Tibial nerve (tissue), 4 donors: ENCODE data around the gene MITF. TPM values are rescaled to one million over a fixed set of nuclear protein-coding genes. Genes with fewer than 3 reads are reported as not detected.
A peak's percentile ranks its signal among the peaks of the same experiment; 100 is the strongest.

ENCODE experiments used
- DNase-seq, 2 donors: peaks; one replicate each; pipeline ENCODE4 v3.0.0-alpha.2; 2019; ENCODE audit warnings: low spot score in 2 of 2
- H3K27ac ChIP-seq, 4 donors: fragments of 200-600 bp; sonication (generic) in 3 of 4; one replicate each; pipeline ENCODE4 v1.5.1; 2017 to 2019; ENCODE audit warnings: mild to moderate bottlenecking in 1 of 4
- H3K27me3 ChIP-seq, 2 donors: fragments of 200-600 bp; sonication (generic) in 1 of 2; one replicate each; pipeline versions ENCODE4 v1.5.1 to v1.6.0; 2017 to 2019
- H3K36me3 ChIP-seq, 3 donors: fragments of 200-600 bp; sonication (generic); one replicate each; pipeline ENCODE4 v1.5.1; 2018 to 2019
- H3K4me1 ChIP-seq, 4 donors: fragments of 200-600 bp; sonication (generic) in 3 of 4; one replicate each; pipeline ENCODE4 v1.5.1; 2017 to 2019
- H3K4me3 ChIP-seq, 4 donors: fragments of 200-600 bp; sonication (generic) in 3 of 4; one replicate each; pipeline ENCODE4 v1.5.1; 2017 to 2019; ENCODE audit warnings: mild to moderate bottlenecking in 1 of 4, moderate library complexity in 1 of 4
- H3K9me3 ChIP-seq, 4 donors: fragments of 200-600 bp; sonication (generic) in 3 of 4; one replicate each; pipeline ENCODE4 v1.5.1; 2017 to 2019
- CTCF ChIP-seq, 5 experiments: fragments of 200-600 bp in 3 of 5; fragments of 450-650 bp in 2 of 5; sonication (generic) in 3 of 5; IDR thresholded peaks; one replicate each; pipeline ENCODE4 v1.5.1; 2016 to 2019; ENCODE audit warnings: antibody characterized with exemption in 5 of 5, mild to moderate bottlenecking in 3 of 5, moderate library complexity in 2 of 5
- EP300 ChIP-seq, 2 donors: sonication (generic); formaldehyde crosslinking; IDR thresholded peaks; one replicate each; pipeline ENCODE4 v1.6.1; 2017; ENCODE audit warnings: antibody characterized with exemption in 2 of 2, mild to moderate bottlenecking in 1 of 2
- POLR2A ChIP-seq, 2 donors: fragments of 450-650 bp; IDR thresholded peaks; one replicate each; pipeline ENCODE4 v1.6.1; 2017; ENCODE audit warnings: antibody characterized with exemption in 2 of 2, mild to moderate bottlenecking in 2 of 2, moderate library complexity in 2 of 2
- WGBS, 2 donors: methylation state at CpG; one replicate each; pipeline ENCODE4 v1.1.5; 2018; 5-methylcytosine and 5-hydroxymethylcytosine counted together
- total RNA-seq, 4 donors: library from RNA; depleted of rRNA; stranded (reverse); fragments of >200 nt; gene quantifications; one replicate each; pipeline ENCODE4 v1.1.0, GENCODE V29; 2016

The MITF gene
- total RNA-seq, 4 donors from 2014 or later: 10.3 to 26.9 (median 15.5) TPM

DNA sequence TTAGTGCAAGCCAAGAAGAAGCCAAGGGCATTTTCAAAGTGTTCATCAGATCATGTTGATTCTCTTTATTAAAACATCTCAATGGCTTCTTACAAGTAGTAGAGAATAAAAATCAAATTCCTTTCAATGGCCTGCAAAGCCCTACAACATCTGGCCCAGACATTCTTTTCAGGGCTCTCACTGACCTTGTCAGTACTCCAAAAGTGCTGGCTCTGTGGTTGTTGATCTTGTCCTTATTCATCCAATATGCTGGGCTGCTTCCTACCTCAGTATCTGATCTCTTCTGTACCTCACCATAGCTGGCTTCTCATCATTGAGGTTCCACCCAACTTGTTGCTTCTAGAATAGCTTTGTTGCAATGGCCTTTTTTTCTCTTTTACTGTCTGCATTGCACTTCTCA is 186.2 kb downstream of the MITF start:
- no peaks in the 10 kb centered on the region for H3K9me3 ChIP-seq
- TF ChIP-seq CTCF (IDR thresholded peaks at IDR 0.05) (no peak), POLR2A (IDR thresholded peaks at IDR 0.05) (no peak), EP300 (IDR thresholded peaks at IDR 0.05) (no peak)
- H3K27me3 ChIP-seq: no peaks in the 10 kb centered on the region
- H3K4me1 ChIP-seq: peaks cover 0 to 32% (median 4%) of the 10 kb centered on the region in 4 donors
- H3K4me3 ChIP-seq: no peak overlapping the region
- no peaks in the 10 kb centered on the region for H3K36me3 ChIP-seq
- DNase-seq: no peak
- H3K27ac ChIP-seq: peak overlapping the region in 2 of 4 donors; percentile 71 to 76

DNA sequence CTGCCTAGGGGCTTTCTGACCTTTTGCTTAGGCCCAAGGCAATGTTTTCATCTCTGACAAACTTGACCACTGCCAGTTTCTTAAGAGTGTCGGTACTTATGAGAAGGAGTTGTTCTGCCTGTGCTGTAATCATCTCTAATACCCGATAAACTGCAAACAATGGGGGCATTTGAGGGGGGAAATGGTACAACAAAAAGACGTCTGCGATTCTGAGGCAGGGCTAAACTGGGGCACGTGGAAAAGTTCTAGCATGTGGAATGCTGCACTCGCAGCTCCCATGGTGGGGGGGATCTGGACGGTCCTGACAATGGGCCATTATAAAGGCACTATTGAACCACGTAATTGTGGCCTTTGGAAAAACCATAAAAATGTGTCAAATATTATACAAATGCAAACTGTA is 187.1 kb downstream of the MITF start:
- no peaks in the 10 kb centered on the region for H3K9me3 ChIP-seq
- no peak overlapping the region for H3K4me3 ChIP-seq
- TF ChIP-seq EP300 (IDR thresholded peaks at IDR 0.05) (peak in 1 of 2 donors; percentile 11), CTCF (IDR thresholded peaks at IDR 0.05) (no peak)
- 45 to 54% methylated on average over 8 of the region's 8 CpGs for WGBS, 2 donors
- H3K27me3 ChIP-seq: no peaks in the 10 kb centered on the region
- DNase-seq: no peak
- H3K36me3 ChIP-seq: no peaks in the 10 kb centered on the region
- peak overlapping the region in 3 of 4 donors; percentile 3 to 76 (median 71) for H3K27ac ChIP-seq
- peaks cover 0 to 38% (median 4%) of the 10 kb centered on the region in 4 donors for H3K4me1 ChIP-seq

DNA sequence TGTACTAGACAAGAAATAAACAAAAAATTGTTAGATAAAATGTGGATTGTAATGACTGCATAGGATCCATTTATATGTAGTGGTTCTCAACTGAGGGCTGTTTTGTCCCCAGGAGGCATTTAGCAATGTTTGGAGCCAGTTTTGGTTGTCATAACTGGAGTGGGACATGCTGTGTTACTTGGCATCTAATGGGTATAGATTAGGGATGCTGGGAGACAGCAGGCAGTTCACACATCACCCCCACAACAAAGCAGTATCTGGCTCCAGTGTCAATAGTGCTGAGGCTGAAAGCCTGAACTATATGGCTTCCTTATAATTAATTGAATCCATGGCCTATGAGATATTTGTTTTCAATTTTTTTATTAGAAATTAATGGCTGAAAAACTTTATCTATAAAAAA is 188.3 kb downstream of the MITF start:
- Histone ChIP-seq H3K36me3 (no peaks in the 10 kb centered on the region), H3K4me1 (peaks cover 0 to 35% (median 4%) of the 10 kb centered on the region in 4 donors), H3K27me3 (no peaks in the 10 kb centered on the region), H3K4me3 (no peak overlapping the region), H3K27ac (peak overlapping the region in 1 of 4 donors; percentile 71), H3K9me3 (no peaks in the 10 kb centered on the region)
- DNase-seq: no peak
- no peak for TF ChIP-seq CTCF (IDR thresholded peaks at IDR 0.05)
- no peak for TF ChIP-seq POLR2A (IDR thresholded peaks at IDR 0.05)
- TF ChIP-seq EP300 (IDR thresholded peaks at IDR 0.05): no peak

- no peak for DNase-seq
- Histone ChIP-seq H3K36me3 (no peaks in the 10 kb centered on the region), H3K4me3 (no peak overlapping the region), H3K27me3 (no peaks in the 10 kb centered on the region), H3K4me1 (peaks cover 0 to 28% (median 4%) of the 10 kb centered on the region in 4 donors), H3K9me3 (no peaks in the 10 kb centered on the region), H3K27ac (peak overlapping the region in 2 of 4 donors; percentile 20 to 71)
- TF ChIP-seq POLR2A (IDR thresholded peaks at IDR 0.05): no peak
- TF ChIP-seq EP300 (IDR thresholded peaks at IDR 0.05): peak in 1 of 2 donors; percentile 12
- WGBS, 2 donors: 73 to 75% methylated on average over 4 of the region's 4 CpGs
Measured at GRCh38 chr3:69929019-69929418, 189.8 kb downstream of the MITF start.

GRCh38 chr3:69930564-69930963 is 191.3 kb downstream of the MITF start:
- peak overlapping the region in 1 of 4 donors; percentile 71 for H3K27ac ChIP-seq
- no peaks in the 10 kb centered on the region for H3K27me3 ChIP-seq
- no peak for DNase-seq
- H3K4me1 ChIP-seq: peaks cover 0 to 20% (median 3%) of the 10 kb centered on the region in 4 donors
- no peaks in the 10 kb centered on the region for H3K9me3 ChIP-seq
- H3K4me3 ChIP-seq: no peak overlapping the region
- TF ChIP-seq CTCF (IDR thresholded peaks at IDR 0.05) (no peak), POLR2A (IDR thresholded peaks at IDR 0.05) (no peak)
- 37 to 46% methylated on average over 2 of the region's 2 CpGs for WGBS, 2 donors
- no peaks in the 10 kb centered on the region for H3K36me3 ChIP-seq

DNA sequence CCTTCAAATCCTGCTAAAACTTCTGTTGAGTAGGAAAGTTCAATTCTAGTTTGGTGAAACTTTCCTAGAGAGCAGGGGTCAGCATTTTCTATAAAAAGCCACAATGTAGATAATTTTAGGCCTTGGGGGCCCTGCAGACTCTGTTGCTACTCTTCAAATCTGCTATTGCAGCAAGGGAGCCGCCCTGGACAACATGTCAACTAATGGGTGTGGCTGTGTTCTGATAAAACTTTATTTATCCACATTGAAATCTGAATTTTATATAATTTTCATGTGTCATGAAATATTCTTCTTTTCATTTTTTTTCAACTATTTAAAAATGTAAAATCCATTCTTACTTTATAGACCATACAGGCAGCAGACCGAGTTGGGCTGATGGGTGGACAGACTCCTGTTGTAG is 192.8 kb downstream of the MITF start:
- no peaks in the 10 kb centered on the region for H3K27me3 ChIP-seq
- no peak for DNase-seq
- WGBS, 2 donors: 92 to 98% methylated on average over 2 of the region's 2 CpGs
- TF ChIP-seq CTCF (IDR thresholded peaks at IDR 0.05) (no peak), POLR2A (IDR thresholded peaks at IDR 0.05) (no peak), EP300 (IDR thresholded peaks at IDR 0.05) (no peak)
- H3K27ac ChIP-seq: no peak overlapping the region
- H3K4me1 ChIP-seq: peaks cover 0 to 8% (median 0%) of the 10 kb centered on the region in 4 donors
- no peak overlapping the region for H3K4me3 ChIP-seq
- H3K36me3 ChIP-seq: no peaks in the 10 kb centered on the region
- no peaks in the 10 kb centered on the region for H3K9me3 ChIP-seq
